ENCODE data around the gene MAML3. TPM values are rescaled to one million over a fixed set of nuclear protein-coding genes. Genes with fewer than 3 reads are reported as not detected.

The MAML3 gene
- total and polyA plus RNA-seq, 2 experiments from 2014 or later: 1.7 to 6.5 TPM

GRCh38 chr4:139819082-139819481, 334.9 kb downstream of the MAML3 start:
- H3K9me2 ChIP-seq (ENCODE audit: insufficient read depth): peaks cover 14% of the 10 kb centered on the region
- peaks cover 6% of the 10 kb centered on the region for H3K27me3 Mint-ChIP-seq (ENCODE audit: insufficient read depth, low read depth, poor library complexity)
- H3K27me3 ChIP-seq (ENCODE audit: insufficient read depth): no peaks in the 10 kb centered on the region
- H3K4me1 ChIP-seq (ENCODE audit: insufficient read depth): peaks cover 36% of the 10 kb centered on the region
- H3K27ac Mint-ChIP-seq: no peak overlapping the region
- peaks cover 53% of the 10 kb centered on the region for H3K4me1 Mint-ChIP-seq
- TF ChIP-seq CTCF (conservative IDR thresholded peaks at IDR 0.05; ENCODE audit: low read depth in 2 of 2): no peak
- no peak overlapping the region for H2AFZ ChIP-seq
- H3K36me3 Mint-ChIP-seq (ENCODE audit: low read depth): peaks cover 11% of the 10 kb centered on the region
- H3K36me3 ChIP-seq (ENCODE audit: insufficient read depth): no peaks in the 10 kb centered on the region
- DNase-seq (ENCODE audit: low spot score) (no peak), ATAC-seq (no peak)
- no peak overlapping the region for H3K4me3 ChIP-seq
- H3K4me2 ChIP-seq: no peak overlapping the region
- H3F3A ChIP-seq (replicated peaks; ENCODE audit: low read depth): no peaks in the 10 kb centered on the region
- H4K20me1 ChIP-seq (replicated peaks; ENCODE audit: insufficient read depth): no peaks in the 10 kb centered on the region
- no peak overlapping the region for H3K4me3 Mint-ChIP-seq
- H3K79me2 ChIP-seq (replicated peaks; ENCODE audit: insufficient read depth): no peaks in the 10 kb centered on the region
- peaks cover 7% of the 10 kb centered on the region; the same call in 2 of the 3 replicates for H3K9me3 Mint-ChIP-seq
- no peak overlapping the region for H3K27ac ChIP-seq (ENCODE audit: low read depth)

GRCh38 chr4:139817657-139818452, 336.1 kb downstream of the MAML3 start:
- no peaks in the 10 kb centered on the region for H4K20me1 ChIP-seq (replicated peaks; ENCODE audit: insufficient read depth)
- Mint-ChIP-seq H3K36me3 (ENCODE audit: low read depth) (peaks cover 11% of the 10 kb centered on the region), H3K4me3 (no peak overlapping the region), H3K9me3 (peaks cover 7% of the 10 kb centered on the region; the same call in 2 of the 3 replicates), H3K27ac (no peak overlapping the region), H3K4me1 (peaks cover 47% of the 10 kb centered on the region), H3K27me3 (ENCODE audit: insufficient read depth, low read depth, poor library complexity) (peaks cover 4% of the 10 kb centered on the region)
- H3K27me3 ChIP-seq (ENCODE audit: insufficient read depth): no peaks in the 10 kb centered on the region
- H3K36me3 ChIP-seq (ENCODE audit: insufficient read depth): no peaks in the 10 kb centered on the region
- H3K9me2 ChIP-seq (ENCODE audit: insufficient read depth): peaks cover 14% of the 10 kb centered on the region
- no peak overlapping the region for H3K27ac ChIP-seq (ENCODE audit: low read depth)
- ATAC-seq (no peak), DNase-seq (ENCODE audit: low spot score) (no peak)
- H3K4me3 ChIP-seq: no peak overlapping the region
- peaks cover 25% of the 10 kb centered on the region for H3K4me1 ChIP-seq (ENCODE audit: insufficient read depth)
- TF ChIP-seq ZNF462 (CRISPR knock-in tag; IDR thresholded peaks at IDR 0.05): no peak
- TF ChIP-seq CREB1 (CRISPR knock-in tag; IDR thresholded peaks at IDR 0.05; ENCODE audit: low read depth): no peak
- TF ChIP-seq ZNF331 (CRISPR knock-in tag; IDR thresholded peaks at IDR 0.05; ENCODE audit: low read depth): no peak
- no peak for TF ChIP-seq ZNF114 (CRISPR knock-in tag; IDR thresholded peaks at IDR 0.05)
- no peak for TF ChIP-seq POLR2AphosphoS5 (IDR thresholded peaks at IDR 0.05; ENCODE audit: low read depth)
- TF ChIP-seq ETS1 (IDR thresholded peaks at IDR 0.05): no peak
- TF ChIP-seq NANOG (IDR thresholded peaks at IDR 0.05; ENCODE audit: borderline replicate concordance): no peak
- no peak for TF ChIP-seq EZH2phosphoT487 (IDR thresholded peaks at IDR 0.05; ENCODE audit: unreplicated experiment)
- H3F3A ChIP-seq (replicated peaks; ENCODE audit: low read depth): no peaks in the 10 kb centered on the region
- H3K79me2 ChIP-seq (replicated peaks; ENCODE audit: insufficient read depth): no peaks in the 10 kb centered on the region
- no peak overlapping the region for H2AFZ ChIP-seq
- H3K4me2 ChIP-seq: no peak overlapping the region
